Dendritic cell treated with granulocyte-macrophage colony-stimulating factor and Interleukin-4, amounts not matched to agents 40 ng/mL and 50 ng/mL, for 4 days (primary cell): ENCODE data around the gene TP53TG3D.
"Not testable (repeated sequence)": the region's sequence is repeated elsewhere in the genome, so short reads cannot be mapped to it uniquely, and the experiment has no call there.

Experiments
- H3K27ac Mint-ChIP-seq: one replicate; pipeline ENCODE4 v1.8.0; 2022; ENCODE audit warnings: mild to moderate bottlenecking, mixed read lengths
- H3K27me3 Mint-ChIP-seq: one replicate; pipeline ENCODE4 v1.8.0; 2022; ENCODE audit warnings: mild to moderate bottlenecking, mixed read lengths
- H3K36me3 Mint-ChIP-seq: one replicate; pipeline ENCODE4 v1.8.0; 2022; ENCODE audit warnings: low read depth, mixed read lengths
- H3K4me1 Mint-ChIP-seq: one replicate; pipeline ENCODE4 v1.8.0; 2022; ENCODE audit warnings: low read depth, mixed read lengths
- H3K4me3 Mint-ChIP-seq: one replicate; pipeline ENCODE4 v1.8.0; 2022; ENCODE audit warnings: mild to moderate bottlenecking, moderate library complexity, mixed read lengths
- H3K9me3 Mint-ChIP-seq: one replicate; pipeline ENCODE4 v1.8.0; 2022; ENCODE audit warnings: mixed read lengths
- intact Hi-C: fragments of 100-400 bp; cut with micrococcal nuclease; formaldehyde crosslinking; loops from one replicate; pipeline ENCODE4 v1.15.0; 2022

TP53TG3D gene

DNA sequence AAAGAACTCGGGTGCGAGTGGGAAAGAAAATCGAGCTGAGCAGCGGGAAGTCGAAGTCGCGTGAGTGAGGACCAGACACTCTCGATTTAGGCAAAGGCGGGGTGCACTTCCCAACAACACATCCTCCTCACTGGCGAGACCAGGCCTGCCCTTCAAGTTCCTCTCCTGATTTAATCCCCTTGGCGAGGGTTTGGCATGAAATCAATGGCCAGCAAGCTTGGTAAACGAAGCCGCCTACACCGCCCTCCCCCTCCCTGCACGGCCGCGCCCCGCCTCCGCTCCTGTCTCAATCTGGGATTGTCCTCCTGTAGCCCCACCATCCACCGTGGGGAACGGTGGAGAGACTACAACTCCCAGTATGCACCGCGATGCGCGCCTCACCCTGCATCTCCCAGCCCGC, at the start of gene TP53TG3D:
Gene TP53TG3D (plus strand): TSS at position 301 of the 400 bp plus-strand sequence. CDS start 68 bp downstream, at position 369.
- H3K9me3 Mint-ChIP-seq, H3K4me1 Mint-ChIP-seq, intact Hi-C loops, H3K36me3 Mint-ChIP-seq, H3K27ac Mint-ChIP-seq, H3K27me3 Mint-ChIP-seq, H3K4me3 Mint-ChIP-seq: not testable (repeated sequence)

DNA sequence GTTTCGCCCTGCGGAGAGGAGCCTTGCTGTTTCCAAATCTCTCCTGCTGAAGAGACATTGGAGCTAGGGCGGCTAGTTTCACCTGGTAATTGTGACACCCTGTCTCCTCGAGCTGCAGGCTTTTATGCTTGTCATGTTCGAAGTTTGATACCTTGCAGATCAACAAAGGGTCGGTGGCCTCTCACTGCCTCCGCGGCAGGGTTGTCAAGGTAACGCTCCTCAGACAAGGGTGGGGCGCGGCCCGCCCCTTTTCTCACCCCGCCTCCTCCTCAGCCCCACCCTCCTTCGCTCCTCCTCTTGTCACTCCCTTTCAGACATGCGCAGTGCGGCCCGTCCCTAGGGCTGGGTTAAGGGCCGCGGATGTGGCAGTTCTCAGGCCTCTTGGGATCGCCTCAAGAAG, 421 bp downstream of the TP53TG3D start:
- H3K27ac Mint-ChIP-seq, H3K4me1 Mint-ChIP-seq, H3K4me3 Mint-ChIP-seq, intact Hi-C loops, H3K27me3 Mint-ChIP-seq, H3K9me3 Mint-ChIP-seq, H3K36me3 Mint-ChIP-seq: not testable (repeated sequence)

DNA sequence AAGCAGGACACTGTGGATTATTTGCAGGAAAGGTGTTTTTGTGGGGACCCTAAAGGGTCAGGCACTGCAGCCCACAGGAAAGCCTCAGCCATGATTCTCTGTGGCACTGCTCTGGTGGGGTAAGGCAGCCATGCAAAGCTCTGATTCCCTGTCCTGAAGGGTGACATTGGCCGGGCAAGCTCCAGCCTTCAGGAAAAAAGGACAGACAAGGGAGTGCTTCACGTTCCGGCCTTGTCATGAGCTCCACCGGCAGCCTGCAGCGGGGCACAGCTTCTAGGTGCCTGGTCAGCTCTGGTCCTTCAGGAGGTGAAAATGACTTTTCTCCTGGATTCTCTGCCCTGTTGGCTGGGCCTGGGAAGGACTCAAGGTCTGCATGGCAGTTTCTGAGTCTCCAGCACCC, 8.4 kb downstream of the TP53TG3D start:
- H3K4me3 Mint-ChIP-seq, H3K36me3 Mint-ChIP-seq, H3K4me1 Mint-ChIP-seq, intact Hi-C loops, H3K27ac Mint-ChIP-seq, H3K9me3 Mint-ChIP-seq, H3K27me3 Mint-ChIP-seq: not testable (repeated sequence)

- H3K4me3 Mint-ChIP-seq, H3K36me3 Mint-ChIP-seq, intact Hi-C loops, H3K27ac Mint-ChIP-seq, H3K9me3 Mint-ChIP-seq, H3K27me3 Mint-ChIP-seq, H3K4me1 Mint-ChIP-seq: not testable (repeated sequence)
These were observed 10.5 kb downstream of the TP53TG3D start for GRCh38 chr16:32263552-32263951.

GRCh38 chr16:32281910-32282309, 28.8 kb downstream of the TP53TG3D start:
- H3K4me3 Mint-ChIP-seq, H3K27ac Mint-ChIP-seq, intact Hi-C loops, H3K4me1 Mint-ChIP-seq, H3K36me3 Mint-ChIP-seq, H3K27me3 Mint-ChIP-seq: not testable (repeated sequence)
- H3K9me3 Mint-ChIP-seq: peaks cover 10% of the 10 kb centered on the region

- H3K9me3 Mint-ChIP-seq: peaks cover 16% of the 10 kb centered on the region
- intact Hi-C loops, H3K4me3 Mint-ChIP-seq, H3K36me3 Mint-ChIP-seq, H3K4me1 Mint-ChIP-seq, H3K27me3 Mint-ChIP-seq, H3K27ac Mint-ChIP-seq: not testable (repeated sequence)
These were observed 29.9 kb downstream of the TP53TG3D start for GRCh38 chr16:32283024-32283423.

GRCh38 chr16:32283917-32284495, 30.9 kb downstream of the TP53TG3D start:
- H3K9me3 Mint-ChIP-seq: peaks cover 16% of the 10 kb centered on the region
- intact Hi-C loops, H3K4me1 Mint-ChIP-seq, H3K4me3 Mint-ChIP-seq, H3K36me3 Mint-ChIP-seq, H3K27me3 Mint-ChIP-seq, H3K27ac Mint-ChIP-seq: not testable (repeated sequence)

- H3K4me1 Mint-ChIP-seq, intact Hi-C loops, H3K27me3 Mint-ChIP-seq, H3K36me3 Mint-ChIP-seq, H3K27ac Mint-ChIP-seq, H3K4me3 Mint-ChIP-seq: not testable (repeated sequence)
- H3K9me3 Mint-ChIP-seq: peaks cover 16% of the 10 kb centered on the region
These were observed 32.0 kb downstream of the TP53TG3D start for GRCh38 chr16:32284800-32285796.

DNA sequence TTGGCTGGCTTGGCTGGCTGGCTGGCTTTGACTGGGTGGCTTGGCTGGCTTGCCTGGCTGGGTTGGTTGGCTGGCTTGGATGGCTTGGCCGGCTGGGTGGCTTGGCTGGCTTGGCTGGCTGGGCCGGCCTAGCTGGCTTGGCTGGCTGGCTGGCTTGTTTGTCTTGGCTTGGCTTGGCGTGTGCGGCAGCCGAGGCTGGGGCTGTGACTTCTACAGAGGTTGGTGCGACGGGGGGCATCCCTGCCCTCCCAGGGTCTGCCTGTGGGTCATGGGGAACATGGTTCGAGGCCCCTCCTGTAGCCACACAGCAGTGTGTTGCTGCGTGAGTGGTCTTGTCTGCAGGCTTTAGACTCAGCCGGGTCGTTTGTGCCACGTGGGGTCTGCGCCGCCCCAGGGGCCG, 33.1 kb downstream of the TP53TG3D start:
- H3K4me1 Mint-ChIP-seq, H3K4me3 Mint-ChIP-seq: not testable (repeated sequence)
- H3K9me3 Mint-ChIP-seq: peaks cover 16% of the 10 kb centered on the region

DNA sequence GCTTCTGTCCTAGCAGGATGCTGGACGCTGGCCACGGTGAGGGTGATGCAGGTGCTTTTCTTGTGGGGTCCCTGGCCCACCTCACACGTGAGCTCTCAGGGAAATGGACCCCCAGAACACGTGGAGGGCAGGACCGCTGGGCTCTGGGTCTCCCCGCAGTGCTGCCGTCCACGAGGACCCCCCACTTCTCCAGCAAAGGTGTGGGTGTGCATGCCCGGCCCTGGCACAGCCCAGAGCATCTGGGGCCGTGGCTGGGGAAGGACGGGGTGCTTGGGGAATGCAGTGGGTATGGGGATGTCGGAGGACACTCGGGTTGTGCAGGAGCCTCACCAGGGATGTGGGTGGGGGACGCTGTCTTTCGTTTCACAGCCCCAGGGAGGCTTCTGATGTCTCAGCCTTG, 34.7 kb downstream of the TP53TG3D start:
- H3K27me3 Mint-ChIP-seq, intact Hi-C loops: not testable (repeated sequence)

More for the DNA sequence above, 33.1 kb downstream of the TP53TG3D start:
- H3K27me3 Mint-ChIP-seq, intact Hi-C loops, H3K27ac Mint-ChIP-seq, H3K36me3 Mint-ChIP-seq: not testable (repeated sequence)

GRCh38 chr16:32289197-32289596, 36.1 kb downstream of the TP53TG3D start:
- H3K27ac Mint-ChIP-seq, H3K9me3 Mint-ChIP-seq, H3K27me3 Mint-ChIP-seq, H3K36me3 Mint-ChIP-seq, H3K4me3 Mint-ChIP-seq, H3K4me1 Mint-ChIP-seq, intact Hi-C loops: not testable (repeated sequence)

More for the DNA sequence above, 34.7 kb downstream of the TP53TG3D start:
- not testable (repeated sequence) for H3K9me3 Mint-ChIP-seq, H3K36me3 Mint-ChIP-seq, H3K4me1 Mint-ChIP-seq, H3K4me3 Mint-ChIP-seq, H3K27ac Mint-ChIP-seq

- H3K27me3 Mint-ChIP-seq, H3K27ac Mint-ChIP-seq, H3K36me3 Mint-ChIP-seq, H3K4me1 Mint-ChIP-seq, intact Hi-C loops, H3K4me3 Mint-ChIP-seq, H3K9me3 Mint-ChIP-seq: not testable (repeated sequence)
These were observed 49.7 kb downstream of the TP53TG3D start for GRCh38 chr16:32302776-32303175.
